Measurements from ENCODE around the gene DNAJA2. TPM values are rescaled to one million over a fixed set of nuclear protein-coding genes. Genes with fewer than 3 reads are reported as not detected.

DNAJA2 gene
- total RNA-seq, 4 donors from 2014 or later: 55.6 to 86.0 (median 62.1) TPM

DNA sequence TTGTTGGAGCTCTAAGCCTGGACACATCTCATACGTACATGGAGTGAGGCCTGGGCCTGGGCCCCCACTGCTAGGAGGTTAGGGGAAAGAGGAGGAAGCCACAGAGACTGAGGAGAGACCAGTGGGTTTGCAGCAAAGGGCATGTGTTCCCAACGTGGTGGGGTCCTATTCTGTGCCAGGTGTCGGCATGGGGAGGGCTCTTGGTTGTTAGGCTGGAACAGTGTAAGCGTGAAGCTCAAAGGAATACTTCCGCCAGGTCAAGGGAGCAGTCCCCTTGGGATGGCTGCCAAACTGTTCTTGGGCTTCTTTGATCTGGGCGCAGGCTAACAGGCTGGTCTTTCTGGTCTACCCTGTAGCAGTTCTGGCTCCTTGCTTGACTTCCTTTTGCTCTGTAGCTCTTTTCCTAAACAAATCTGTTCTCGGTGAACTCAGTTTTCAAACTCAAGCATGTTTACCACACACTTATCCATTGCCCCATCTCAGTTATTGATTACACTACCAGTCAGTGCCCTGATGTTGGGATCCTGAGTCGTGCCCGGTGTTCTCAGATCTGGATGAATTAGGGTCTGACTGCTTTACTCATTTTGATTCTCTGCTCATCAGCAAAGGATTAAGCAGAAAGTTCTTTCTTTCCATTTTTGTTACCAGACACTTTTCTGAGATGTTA, 52.9 kb downstream of the DNAJA2 start:
- TF ChIP-seq, protein P1, sequence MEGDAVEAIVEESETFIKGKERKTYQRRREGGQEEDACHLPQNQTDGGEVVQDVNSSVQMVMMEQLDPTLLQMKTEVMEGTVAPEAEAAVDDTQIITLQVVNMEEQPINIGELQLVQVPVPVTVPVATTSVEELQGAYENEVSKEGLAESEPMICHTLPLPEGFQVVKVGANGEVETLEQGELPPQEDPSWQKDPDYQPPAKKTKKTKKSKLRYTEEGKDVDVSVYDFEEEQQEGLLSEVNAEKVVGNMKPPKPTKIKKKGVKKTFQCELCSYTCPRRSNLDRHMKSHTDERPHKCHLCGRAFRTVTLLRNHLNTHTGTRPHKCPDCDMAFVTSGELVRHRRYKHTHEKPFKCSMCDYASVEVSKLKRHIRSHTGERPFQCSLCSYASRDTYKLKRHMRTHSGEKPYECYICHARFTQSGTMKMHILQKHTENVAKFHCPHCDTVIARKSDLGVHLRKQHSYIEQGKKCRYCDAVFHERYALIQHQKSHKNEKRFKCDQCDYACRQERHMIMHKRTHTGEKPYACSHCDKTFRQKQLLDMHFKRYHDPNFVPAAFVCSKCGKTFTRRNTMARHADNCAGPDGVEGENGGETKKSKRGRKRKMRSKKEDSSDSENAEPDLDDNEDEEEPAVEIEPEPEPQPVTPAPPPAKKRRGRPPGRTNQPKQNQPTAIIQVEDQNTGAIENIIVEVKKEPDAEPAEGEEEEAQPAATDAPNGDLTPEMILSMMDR (IDR thresholded peaks at IDR 0.05): no peak
- TF ChIP-seq POLR2A (IDR thresholded peaks at IDR 0.05): no peak
- H3K9me3 ChIP-seq: no peaks in the 10 kb centered on the region
- H3K4me3 ChIP-seq (replicated peaks in 1 of 3): no peak overlapping the region
- H3K27ac ChIP-seq: peak overlapping the region in 1 of 3 donors; percentile 38
- WGBS, 2 donors: 40 to 52% methylated on average over 9 of the region's 9 CpGs
- peak; percentile 83 for DNase-seq
- H3K4me1 ChIP-seq: peaks cover 4 to 9% of the 10 kb centered on the region in 2 donors
- intact Hi-C loops (cut with DNase I): no loop called here
- H3K36me3 ChIP-seq: peaks cover 0 to 12% of the 10 kb centered on the region in 2 donors
- no peaks in the 10 kb centered on the region for H3K27me3 ChIP-seq

DNA sequence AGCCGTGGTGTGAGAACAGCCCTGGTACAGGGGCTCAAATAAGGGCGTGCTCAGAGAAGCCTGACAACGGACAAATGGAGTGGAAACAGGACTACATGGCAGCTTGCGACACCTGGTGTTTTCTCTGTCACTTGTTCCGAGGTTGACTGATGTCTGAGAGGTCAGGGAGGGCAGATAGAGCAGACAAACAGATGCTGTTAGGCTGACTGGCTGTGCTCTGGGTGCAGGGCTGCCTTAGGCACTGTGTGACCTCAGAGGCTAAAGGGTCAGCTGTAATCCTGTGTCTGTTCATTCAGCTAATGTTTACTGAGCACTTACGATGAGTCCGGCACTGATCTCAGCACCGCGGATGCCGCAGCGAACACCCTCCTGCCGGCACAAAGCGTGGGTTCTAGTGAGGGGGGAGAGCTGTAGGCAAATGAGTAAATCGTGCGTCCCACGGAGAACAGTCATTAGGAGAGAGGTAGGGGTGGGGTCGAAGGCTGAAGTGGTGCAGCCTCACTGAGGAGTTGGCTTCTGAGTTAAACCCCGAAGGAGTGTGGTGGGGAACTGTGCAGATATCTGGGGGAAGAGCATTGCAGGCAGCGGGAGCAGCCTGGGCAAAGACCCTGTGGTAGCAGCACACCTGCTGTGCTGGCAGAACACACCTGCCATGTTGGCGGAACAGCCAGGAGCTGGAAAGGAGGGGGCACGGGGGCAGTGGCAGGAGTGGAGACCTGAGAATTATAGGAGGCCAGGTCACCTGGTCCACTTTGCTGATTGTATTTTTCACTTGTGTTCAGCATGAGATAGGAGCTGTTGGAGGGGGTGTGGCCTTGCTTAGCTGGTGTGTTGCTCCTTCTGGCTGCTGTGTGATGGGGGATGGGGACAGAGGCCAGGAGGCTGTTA, 54.3 kb downstream of the DNAJA2 start:
- peaks cover 4 to 9% of the 10 kb centered on the region in 2 donors for H3K4me1 ChIP-seq
- no peak overlapping the region for H3K4me3 ChIP-seq (replicated peaks in 1 of 3)
- TF ChIP-seq POLR2A (IDR thresholded peaks at IDR 0.05): no peak
- TF ChIP-seq, protein P1 (IDR thresholded peaks at IDR 0.05): no peak
- no peak for DNase-seq
- intact Hi-C loops (cut with DNase I): no loop called here
- H3K9me3 ChIP-seq: no peaks in the 10 kb centered on the region
- H3K36me3 ChIP-seq: peaks cover 0 to 7% of the 10 kb centered on the region in 2 donors
- 81% methylated on average over 20 to 21 of the region's 21 CpGs for WGBS, 2 donors
- no peaks in the 10 kb centered on the region for H3K27me3 ChIP-seq
- H3K27ac ChIP-seq: no peak overlapping the region

DNA sequence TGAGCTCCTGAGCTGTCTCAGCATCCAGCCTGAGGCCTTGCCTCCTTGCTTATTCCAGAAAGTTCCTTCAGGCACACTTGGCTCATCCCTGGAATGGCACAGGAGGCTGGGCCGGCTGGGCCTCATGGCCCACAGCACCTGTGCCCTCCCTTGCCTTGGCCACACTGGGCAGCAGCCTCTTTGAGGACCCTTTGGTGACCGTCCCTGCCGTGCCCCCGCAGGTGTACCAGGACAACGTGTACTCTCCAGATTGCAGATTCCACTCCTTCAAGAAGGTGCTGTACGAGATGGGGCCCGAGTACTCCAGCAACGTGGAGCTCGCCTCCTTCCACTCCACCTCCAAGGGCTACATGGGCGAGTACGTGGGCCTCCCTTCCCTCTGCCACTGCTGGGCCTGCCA, 55.1 kb downstream of the DNAJA2 start:
- Histone ChIP-seq H3K9me3 (no peaks in the 10 kb centered on the region), H3K27ac (no peak overlapping the region), H3K4me1 (peaks cover 4 to 9% of the 10 kb centered on the region in 2 donors), H3K4me3 (replicated peaks in 1 of 3) (no peak overlapping the region), H3K27me3 (no peaks in the 10 kb centered on the region), H3K36me3 (peaks cover 0 to under 1% of the 10 kb centered on the region in 2 donors)
- intact Hi-C loops (cut with DNase I): no loop called here
- DNase-seq: no peak
- WGBS, 2 donors: 85 to 89% methylated on average over 6 to 11 of the region's 11 CpGs
- no peak for TF ChIP-seq POLR2A (IDR thresholded peaks at IDR 0.05)
- TF ChIP-seq, protein P1 (IDR thresholded peaks at IDR 0.05): no peak

- no peaks in the 10 kb centered on the region for H3K27me3 ChIP-seq
- H3K9me3 ChIP-seq: no peaks in the 10 kb centered on the region
- H3K4me3 ChIP-seq (replicated peaks in 1 of 3): no peak overlapping the region
- no peaks in the 10 kb centered on the region for H3K36me3 ChIP-seq
- H3K27ac ChIP-seq: no peak overlapping the region
- intact Hi-C loops (cut with DNase I): no loop called here
- H3K4me1 ChIP-seq: peaks cover 4 to 10% of the 10 kb centered on the region in 2 donors
- 92 to 100% methylated on average over 3 of the region's 3 CpGs for WGBS, 2 donors
- DNase-seq: no peak
- TF ChIP-seq POLR2A (IDR thresholded peaks at IDR 0.05): no peak
- TF ChIP-seq, protein P1 (IDR thresholded peaks at IDR 0.05): no peak
These were observed 56.5 kb downstream of the DNAJA2 start for GRCh38 chr16:46916980-46917379.

All from thyroid gland (tissue), 4 donors.